GM21526 (cell line): ENCODE measurements around the gene GJD3.

Source experiments
- ATAC-seq: cut with Tn5 transposase; IDR thresholded peaks from one replicate; pipeline ENCODE4 v1.9.1; 2021; ENCODE audit warnings: moderate library complexity; ENCODE audit not compliant: unreplicated experiment, low FRiP score

Gene GJD3

GRCh38 chr17:40313668-40314583 lies 50.6 kb downstream of the GJD3 start:
- ATAC-seq, result no peak
